Iris pigment epithelial cell (primary cell): ENCODE results near the gene CADPS2.
"Not testable (repeated sequence)": the region's sequence is repeated elsewhere in the genome, so short reads cannot be mapped to it uniquely, and the experiment has no call there.

Experiments used
- DNase-seq: peaks from one replicate; pipeline ENCODE4 v3.0.0-alpha.2; 2011; ENCODE audit warnings: low read depth

Gene CADPS2

DNA sequence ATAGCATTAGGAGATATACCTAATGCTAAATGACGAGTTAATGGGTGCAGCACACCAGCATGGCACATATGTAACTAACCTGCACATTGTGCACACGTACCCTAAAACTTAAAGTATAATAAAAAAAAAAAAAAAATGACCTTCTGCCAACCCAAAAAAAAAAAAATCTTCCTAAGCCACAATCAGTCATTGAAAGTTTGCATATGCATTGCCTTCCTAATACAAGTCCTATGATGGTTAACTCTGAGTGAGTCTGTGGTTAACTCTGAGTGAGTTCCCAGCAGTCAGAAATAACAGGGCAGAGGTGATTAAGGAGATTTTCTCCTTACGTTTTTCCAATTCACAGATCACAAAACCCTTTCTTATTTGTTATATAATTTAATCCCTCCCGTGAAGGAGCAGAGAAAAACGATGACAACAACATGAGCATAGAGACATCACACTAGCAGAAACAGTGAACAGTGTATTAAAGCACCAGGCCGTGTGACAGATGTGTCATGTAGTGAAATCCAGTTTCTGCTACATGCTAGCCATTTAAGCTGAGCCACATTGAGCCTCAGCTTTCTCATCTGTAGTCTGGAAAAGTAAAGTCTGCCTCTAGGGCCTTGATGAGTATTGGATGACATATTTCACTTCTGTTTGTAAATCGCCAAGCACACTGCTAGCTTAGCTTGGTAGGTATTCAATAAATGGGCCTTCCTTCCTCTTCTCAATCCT, 176.2 kb downstream of the CADPS2 start:
- no peak for DNase-seq

- no peak for DNase-seq
Observed at GRCh38 chr7:122706836-122707235, 179.4 kb downstream of the CADPS2 start.

DNA sequence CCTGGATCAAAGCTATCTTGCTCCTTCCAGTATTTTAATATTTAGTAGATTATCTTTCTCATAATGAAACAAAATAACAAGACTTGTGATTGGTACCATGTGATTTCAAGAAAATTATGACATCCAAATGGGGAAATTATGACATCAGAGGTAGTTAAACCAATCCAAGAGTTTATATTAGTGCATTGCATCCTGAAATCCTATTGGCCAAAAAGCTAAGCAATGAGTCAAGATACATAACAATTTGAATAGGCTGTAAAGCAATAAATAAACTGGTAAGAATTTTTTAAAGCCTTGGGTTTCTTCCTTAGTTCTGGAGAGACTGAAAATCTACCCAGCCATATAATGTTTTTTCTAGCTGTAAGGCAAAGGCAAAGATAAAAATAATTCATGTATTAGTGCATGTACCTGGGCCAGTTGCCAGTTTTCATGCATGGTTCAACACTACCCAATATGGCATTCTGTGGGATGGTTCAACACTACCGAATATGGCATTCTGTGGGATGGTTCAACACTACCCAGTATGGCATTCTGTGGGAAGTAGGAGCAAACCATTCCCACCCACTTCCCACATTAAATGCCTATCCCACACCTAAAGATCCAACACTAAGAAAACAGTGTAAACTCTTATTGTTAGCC, 183.3 kb downstream of the CADPS2 start, which contains the start of gene RNF148:
Gene RNF148 (minus strand): TSS at position 51 of the 639 bp plus-strand sequence. CDS start 172 bp downstream, outside the sequence.
- no peak for DNase-seq

DNA sequence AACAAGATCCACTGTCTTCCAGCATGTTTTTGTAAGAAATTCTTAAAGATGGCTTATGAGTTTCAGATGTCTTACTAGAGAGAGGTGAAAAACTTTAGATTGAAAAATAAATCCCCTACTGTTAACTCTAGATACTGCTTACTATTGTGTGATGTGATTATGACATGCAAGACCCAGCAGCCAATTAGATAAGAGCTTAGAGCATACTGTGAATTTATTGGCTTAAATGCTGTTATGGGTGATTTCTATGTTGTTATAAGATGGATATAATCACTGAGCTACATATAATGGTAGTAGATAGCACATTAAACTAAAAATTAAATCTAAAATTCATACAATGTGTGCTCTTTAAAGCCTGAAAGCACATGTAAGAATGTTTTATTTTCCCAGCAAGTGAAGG, 187.2 kb downstream of the CADPS2 start, which contains the start of gene RNF133:
Gene RNF133 (minus strand): TSS at position 101 of the 400 bp plus-strand sequence. CDS start 199 bp downstream, outside the sequence.
- no peak for DNase-seq

DNA sequence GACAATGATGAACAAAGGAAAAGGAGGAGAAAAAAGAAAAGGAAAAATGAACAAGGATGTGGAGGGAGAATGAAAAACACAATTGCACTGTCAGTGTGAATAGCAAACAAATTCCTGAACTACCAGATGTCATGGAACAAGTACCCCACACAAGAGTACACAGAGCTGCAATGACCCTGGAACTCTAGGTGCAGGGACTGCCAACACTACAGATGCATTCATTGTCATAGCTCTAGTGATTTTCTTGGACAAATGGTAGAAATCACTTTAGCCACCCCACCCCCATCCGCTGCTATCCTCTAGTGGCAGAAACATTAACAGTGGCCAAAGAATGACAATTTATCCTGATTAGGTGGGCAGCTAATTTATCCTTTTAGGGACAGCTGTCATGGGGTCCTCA, 190.4 kb downstream of the CADPS2 start:
- DNase-seq = no peak

GRCh38 chr7:122694697-122695096, 191.6 kb downstream of the CADPS2 start:
- no peak for DNase-seq

GRCh38 chr7:122692769-122693309, 193.4 kb downstream of the CADPS2 start:
- DNase-seq = peak; percentile 33

GRCh38 chr7:122691569-122692235, 194.6 kb downstream of the CADPS2 start:
- DNase-seq = no peak

GRCh38 chr7:122689346-122690109, 196.7 kb downstream of the CADPS2 start:
- no peak for DNase-seq

DNA sequence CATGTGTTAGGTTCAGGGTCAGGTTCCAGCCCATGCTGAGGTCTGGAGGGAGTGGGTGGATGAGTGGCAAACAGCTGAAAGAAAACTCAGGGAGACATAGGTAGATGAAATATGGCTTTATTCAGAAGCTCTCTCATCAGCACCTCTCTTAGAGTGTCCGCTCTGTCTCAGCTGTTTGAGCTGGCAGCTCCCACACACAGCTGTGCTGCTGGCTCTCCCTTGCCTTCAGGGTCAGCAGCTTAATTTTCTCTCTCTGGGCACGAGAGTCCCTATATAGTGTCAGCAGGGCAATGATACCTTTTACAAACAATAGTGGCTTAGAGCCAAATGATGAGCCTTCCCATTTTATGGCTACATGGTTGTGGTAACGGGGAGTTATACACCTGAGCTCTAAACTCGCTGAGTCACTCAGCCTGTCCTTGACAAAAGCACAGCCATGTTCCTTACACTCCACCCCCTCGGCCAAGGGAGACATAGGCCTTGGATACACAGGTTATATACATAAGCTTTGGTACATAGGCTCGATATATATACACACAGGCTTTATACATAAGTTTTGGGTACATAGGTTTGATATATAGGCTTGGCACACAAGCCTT, 197.8 kb downstream of the CADPS2 start:
- no peak for DNase-seq

- DNase-seq = no peak
Observed at GRCh38 chr7:122686360-122686878, 199.8 kb downstream of the CADPS2 start.

GRCh38 chr7:122684504-122684903, 201.8 kb downstream of the CADPS2 start:
- no peak for DNase-seq

- no peak for DNase-seq
Observed at GRCh38 chr7:122682815-122683550, 203.3 kb downstream of the CADPS2 start.

DNA sequence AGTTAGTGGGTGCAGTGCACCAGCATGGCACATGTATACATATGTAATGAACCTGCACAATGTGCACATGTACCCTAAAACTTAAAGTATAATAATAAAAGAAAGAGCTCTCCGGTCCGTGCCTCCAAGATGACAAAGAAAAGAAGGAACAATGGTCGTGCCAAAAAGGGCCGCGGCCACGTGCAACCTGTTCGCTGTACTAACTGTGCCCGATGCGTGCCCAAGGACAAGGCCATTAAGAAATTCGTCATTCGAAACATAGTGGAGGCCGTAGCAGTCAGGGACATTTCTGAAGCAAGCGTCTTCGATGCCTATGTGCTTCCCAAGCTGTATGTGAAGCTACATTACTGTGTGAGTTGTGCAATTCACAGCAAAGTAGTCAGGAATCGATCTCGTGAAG, 205.1 kb downstream of the CADPS2 start:
- DNase-seq = not testable (repeated sequence)

DNA sequence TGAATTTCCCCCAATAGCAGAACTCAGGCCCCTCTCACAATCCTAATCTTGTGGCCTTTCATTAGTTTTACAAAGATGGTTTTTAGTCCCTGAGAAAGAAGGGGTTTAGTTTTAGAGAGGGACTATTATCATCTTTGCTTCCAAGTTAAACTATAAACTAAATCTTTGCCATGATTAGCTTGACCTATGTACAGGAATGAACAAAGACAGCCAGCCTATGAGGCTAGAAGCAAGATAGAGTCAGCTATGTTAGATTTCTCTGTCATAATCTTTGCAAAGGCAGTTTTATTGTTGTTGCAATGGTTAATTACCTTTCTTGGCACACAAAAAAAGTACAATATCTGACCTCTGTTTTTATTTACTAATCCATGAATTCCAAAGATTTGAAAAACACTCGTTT, 206.4 kb downstream of the CADPS2 start:
- no peak for DNase-seq

- DNase-seq = not testable (repeated sequence)
Observed at GRCh38 chr7:122679269-122679709, 207.0 kb downstream of the CADPS2 start.

DNA sequence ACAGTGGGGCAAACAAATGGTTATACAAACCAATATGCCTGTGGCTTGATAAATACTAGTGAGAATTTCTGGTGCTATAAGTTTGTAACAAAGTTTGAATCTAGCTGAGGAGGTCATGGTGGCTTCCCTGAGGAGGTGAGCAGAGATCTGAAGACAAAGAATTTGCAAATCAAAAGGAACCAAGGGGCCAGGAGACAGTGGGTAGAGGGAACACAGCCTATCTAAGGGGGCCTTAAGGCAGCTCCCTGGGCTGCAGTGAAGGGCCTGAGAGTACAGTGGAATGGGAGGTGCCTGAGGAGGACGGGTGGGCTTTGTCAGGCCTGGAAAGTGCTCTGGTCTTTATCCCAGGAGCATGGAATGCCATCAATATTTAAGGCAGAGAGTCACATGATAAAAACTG, 209.1 kb downstream of the CADPS2 start:
- DNase-seq = no peak

DNA sequence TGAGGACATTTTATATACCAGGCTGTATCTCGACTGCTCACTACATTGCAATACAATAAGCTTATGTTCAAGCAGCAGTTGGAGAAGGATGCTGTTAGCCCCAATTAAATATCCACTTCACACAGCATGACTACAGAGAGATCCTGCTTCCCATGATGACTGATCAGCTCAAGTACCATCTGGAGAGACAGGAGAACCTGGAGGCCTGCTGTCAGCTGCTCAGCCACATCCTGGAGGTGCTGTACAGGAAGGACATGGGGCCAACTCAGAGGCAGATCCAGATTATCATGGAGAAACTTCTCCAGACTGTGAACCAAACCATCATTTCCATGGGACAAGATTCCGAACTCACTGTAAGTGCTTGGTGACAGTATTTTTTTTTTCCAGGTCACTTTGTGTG, 209.8 kb downstream of the CADPS2 start:
- no peak for DNase-seq

DNA sequence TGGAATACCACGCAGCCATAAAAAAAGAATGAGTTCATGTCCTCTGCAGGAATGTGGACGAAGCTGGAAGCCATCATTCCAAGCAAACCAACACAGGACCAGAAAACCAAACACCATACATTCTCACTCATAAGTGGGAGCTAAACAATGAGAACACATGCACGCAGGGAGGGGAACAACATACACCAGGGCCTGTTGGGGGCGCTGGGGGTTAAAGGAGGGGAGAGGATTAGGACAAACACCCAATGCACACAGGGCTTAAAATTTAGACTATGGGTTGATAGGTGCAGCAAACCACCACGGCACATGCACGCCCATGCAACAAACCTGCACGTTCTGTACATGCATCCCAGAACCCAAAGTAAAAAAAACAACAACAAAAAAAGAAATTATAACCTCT, 210.6 kb downstream of the CADPS2 start:
- DNase-seq = no peak

DNA sequence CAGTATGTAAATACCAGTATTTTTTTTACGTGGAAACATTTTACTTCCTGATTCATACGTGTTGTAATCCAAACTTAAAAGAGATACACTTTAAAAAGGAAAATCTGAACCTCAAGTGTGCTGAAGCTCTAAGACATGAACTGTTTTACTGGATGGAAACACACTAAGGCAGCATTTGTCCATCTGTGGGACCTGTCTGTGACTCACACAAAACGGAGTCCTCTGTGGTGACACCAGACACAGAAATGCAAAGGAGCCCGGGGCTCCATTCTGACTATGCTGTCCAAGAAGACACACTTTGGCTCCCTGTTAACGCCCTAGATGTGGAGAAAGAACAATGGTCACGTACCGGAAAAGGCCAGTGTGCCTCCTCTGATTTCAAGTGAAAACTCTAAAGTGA, 211.2 kb downstream of the CADPS2 start:
- peak; percentile 29 for DNase-seq
